GM13977 (cell line): ENCODE measurements around the gene NBR1.
"Not testable (repeated sequence)": the region's sequence is repeated elsewhere in the genome, so short reads cannot be mapped to it uniquely, and the experiment has no call there.

ENCODE experiments used
- DNase-seq: peaks from one replicate; pipeline ENCODE4 v3.0.0; 2012; ENCODE audit warnings: low spot score
- in situ Hi-C: fragments of 300-500 bp; cut with MboI; formaldehyde crosslinking; loops from one replicate; pipeline ENCODE4 v1.12.0; 2022; ENCODE audit warnings: low sequenced_read_pairs, low pct_unique_long_range_greater_than_20kb, mixed read lengths, inconsistent platforms; ENCODE audit not compliant: unreplicated experiment
- TF ChIP-seq, protein P1 (sequence below): IDR thresholded peaks from 2 replicates; pipeline ENCODE4 v1.5.1; 2012; ENCODE audit warnings: mild to moderate bottlenecking, control low read depth; ENCODE audit not compliant: insufficient read depth; ENCODE audit errors: extremely low read depth, missing control alignments

NBR1 gene

DNA sequence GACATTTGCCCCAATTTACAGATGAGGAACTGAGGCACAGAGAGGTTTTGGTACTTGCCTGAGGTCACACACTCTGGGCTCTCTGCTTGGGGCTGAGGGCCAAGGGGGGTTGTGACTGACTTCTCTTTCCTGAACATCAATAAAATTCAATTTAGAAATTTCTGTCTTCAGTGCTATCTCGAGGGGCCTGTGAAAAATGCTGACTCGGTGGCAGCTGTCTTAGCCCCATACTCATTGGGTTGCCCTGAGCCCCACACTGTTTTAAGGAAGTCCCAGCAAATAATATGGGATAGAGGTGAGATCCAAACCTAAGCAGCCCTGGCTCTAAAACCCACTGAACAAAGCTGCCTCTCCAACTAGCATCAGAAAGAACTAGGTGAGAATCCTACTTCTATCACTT lies 38.9 kb upstream of the NBR1 start:
- TF ChIP-seq, protein P1, sequence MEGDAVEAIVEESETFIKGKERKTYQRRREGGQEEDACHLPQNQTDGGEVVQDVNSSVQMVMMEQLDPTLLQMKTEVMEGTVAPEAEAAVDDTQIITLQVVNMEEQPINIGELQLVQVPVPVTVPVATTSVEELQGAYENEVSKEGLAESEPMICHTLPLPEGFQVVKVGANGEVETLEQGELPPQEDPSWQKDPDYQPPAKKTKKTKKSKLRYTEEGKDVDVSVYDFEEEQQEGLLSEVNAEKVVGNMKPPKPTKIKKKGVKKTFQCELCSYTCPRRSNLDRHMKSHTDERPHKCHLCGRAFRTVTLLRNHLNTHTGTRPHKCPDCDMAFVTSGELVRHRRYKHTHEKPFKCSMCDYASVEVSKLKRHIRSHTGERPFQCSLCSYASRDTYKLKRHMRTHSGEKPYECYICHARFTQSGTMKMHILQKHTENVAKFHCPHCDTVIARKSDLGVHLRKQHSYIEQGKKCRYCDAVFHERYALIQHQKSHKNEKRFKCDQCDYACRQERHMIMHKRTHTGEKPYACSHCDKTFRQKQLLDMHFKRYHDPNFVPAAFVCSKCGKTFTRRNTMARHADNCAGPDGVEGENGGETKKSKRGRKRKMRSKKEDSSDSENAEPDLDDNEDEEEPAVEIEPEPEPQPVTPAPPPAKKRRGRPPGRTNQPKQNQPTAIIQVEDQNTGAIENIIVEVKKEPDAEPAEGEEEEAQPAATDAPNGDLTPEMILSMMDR = no peak
- in situ Hi-C loops = no loop called here
- no peak for DNase-seq

DNA sequence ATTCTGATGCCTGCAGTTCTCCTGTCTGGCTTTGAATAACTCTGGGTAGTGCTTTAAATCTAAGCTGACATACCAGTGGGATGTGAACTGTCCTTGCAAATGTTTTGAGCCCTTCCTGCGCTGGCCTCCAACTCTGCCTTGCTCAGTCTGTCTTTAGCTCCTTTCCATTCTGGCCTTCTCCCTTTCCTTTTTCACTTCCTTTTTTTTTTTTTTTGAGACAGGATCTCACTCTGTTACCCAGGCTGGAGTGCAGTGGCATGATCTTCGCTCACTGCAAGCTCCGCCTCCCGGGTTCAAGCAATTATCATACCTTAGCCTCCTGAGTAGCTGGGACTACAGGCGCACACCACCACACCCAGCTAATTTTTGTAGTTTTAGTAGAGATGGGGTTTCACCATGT lies 37.6 kb upstream of the NBR1 start:
- in situ Hi-C loops, DNase-seq: not testable (repeated sequence)

DNA sequence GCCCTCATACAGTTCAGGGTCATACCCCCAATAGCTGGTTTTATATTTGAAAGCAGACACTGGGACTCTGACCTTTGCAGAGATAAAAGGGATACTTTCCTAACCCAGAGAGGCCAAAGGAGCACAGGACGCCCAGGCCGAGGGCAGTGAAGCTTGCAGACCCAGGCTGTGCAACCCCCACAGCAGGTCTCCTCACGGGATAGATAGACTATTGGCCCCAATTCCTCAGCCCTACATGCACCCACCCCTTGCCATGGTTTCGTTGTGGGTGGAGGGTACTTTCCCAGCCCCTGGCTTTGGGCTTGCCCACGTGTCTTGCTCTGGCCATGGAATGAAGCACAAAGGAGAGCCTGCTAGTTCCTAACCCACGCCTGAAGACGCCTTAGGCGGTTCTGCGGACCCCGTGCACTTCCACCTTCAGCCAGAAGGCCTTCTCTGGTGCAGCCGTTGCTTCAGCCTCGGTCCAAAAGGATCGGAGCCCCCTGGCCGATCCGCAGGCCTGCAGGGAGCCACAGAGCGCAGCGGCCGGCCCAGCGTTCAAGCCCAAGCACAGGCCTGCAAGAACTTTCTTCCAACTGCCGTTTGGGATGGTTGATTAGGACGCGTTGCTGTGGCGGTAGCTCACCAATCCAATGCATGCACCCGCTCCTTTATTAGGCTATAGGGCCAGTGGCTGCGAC lies 36.1 kb upstream of the NBR1 start:
- TF ChIP-seq, protein P1 = no peak

DNA sequence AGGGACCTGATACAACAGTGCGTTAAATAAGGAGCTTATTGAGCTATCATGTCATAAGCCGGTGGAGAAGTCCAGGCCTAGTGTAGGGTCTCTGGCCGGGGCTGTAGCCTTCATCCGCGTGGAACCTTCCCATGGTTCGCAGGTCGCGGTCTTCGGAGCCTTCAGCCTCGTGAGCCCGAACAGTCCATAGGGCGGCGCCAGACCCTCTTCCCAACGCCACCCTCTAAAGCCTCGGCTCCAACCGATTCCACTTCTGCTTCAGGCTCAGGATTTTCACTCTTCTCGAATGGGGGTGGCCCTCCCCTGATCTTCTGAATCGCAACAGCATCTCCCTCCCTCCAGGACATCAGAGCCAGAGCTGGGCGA lies 35.6 kb upstream of the NBR1 start:
- no peak for DNase-seq
- in situ Hi-C loops = no loop called here
- TF ChIP-seq, protein P1 = no peak

More for the DNA sequence above, 36.1 kb upstream of the NBR1 start:
- no peak for DNase-seq
- in situ Hi-C loops = no loop called here

DNA sequence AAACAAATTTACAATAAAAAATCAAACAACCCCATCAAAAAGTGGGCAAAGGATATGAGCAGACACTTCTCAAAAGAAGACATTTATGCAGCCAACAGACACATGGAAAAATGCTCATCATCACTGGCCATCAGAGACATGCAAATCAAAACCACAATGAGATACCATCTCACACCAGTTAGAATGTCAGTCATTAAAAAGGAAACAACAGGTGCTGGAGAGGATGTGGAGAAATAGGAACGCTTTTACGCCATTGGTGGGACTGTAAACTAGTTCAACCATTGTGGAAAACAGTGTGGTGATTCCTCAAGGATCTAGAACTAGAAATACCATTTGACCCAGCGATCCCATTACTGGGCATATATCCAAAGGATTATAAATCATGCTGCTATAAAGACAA lies 34.4 kb upstream of the NBR1 start:
- DNase-seq, in situ Hi-C loops: not testable (repeated sequence)

DNA sequence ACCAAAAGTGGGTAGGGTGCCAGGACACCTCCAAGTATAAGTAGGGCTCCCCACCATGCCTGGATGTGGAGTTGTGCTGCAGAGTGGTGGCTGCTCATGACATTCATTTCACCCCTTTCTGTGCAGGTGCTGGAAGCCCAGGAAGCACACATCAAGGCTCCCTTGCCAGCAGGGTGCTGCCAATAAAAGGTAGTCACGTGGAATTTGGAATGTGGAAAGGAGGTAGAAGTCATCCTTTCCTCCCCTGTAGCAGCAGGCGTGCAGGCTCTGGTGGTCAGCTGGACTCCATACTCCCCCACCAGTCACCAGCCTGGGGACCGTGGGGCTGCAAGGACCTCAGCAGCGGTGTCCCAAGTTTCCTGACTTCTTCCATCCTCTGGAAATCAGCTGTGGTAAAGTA lies 32.5 kb upstream of the NBR1 start:
- in situ Hi-C loops = not testable (repeated sequence)

DNA sequence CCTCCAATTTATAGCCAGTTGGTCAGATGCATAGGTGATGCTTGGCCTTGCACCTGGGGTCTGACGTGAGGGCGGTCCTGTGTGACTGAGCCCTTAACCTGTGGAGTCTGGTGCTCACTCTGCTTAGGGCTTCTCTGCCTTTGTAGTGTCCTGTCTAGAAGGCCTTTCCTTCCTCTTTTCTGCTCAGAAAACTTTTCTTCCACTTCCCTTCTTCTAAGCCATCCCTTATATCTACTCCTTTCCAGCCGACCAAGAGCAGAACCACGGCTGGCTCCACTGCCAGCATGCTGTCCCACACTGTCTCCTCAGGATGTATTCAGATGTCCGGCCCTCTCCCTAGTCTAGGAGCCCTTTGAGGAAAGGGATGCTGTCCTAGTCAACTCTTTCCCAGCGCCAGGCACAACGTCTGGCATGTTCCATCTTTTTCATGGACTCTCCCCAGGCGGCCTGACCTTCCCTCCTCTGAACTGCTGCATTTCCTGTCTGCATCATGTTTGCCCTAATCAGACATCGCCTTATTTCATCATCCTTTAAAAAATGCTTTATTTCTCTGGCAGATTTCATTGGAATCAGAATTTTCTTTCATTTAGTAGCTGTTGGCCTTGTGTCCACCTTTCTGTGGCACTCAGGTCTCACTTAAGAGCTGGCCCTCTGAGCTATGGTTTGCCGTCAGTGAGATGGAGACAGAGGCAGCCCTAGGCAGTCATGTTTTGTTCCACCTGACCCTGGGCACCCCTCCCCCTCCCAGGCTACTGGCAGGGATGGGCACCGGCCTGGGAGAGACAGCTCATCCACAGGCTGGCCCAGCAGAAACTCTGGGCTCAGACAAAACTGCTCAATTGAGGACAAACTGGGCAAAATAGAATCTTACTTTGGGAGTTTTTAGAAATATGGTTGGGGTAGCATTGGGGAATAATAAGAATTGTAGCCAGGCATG lies 30.4 kb upstream of the NBR1 start:
- TF ChIP-seq, protein P1 = no peak
- DNase-seq = no peak
- in situ Hi-C loops = no loop called here

More for the DNA sequence above, 32.5 kb upstream of the NBR1 start:
- DNase-seq = not testable (repeated sequence)

DNA sequence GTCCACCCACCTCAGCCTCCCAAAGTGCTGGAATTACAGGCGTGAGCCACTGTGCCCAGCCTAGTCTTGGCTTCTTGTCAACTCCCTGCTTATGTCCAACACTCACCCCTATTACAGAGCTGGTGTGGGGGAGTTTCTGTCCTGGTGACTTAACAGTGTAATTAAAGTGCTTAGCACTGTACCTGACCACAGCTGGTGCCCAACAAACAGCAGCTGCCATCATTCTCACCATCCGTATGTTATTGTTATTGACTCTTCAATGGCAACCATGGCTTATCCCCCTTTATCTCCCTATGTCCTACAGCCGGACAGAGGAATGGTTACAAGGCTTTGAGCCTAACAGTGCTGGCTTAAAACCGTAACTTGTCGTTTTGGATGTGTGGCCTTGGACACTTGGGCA lies 28.9 kb upstream of the NBR1 start:
- DNase-seq = no peak
- TF ChIP-seq, protein P1 = no peak
- in situ Hi-C loops = no loop called here
